Hematopoietic multipotent progenitor cell treated with erythropoietin and hydrocortisone succinate and interleukin-3 and kit ligand, for 8 days (in vitro differentiated cells): ENCODE results near the gene ATF7IP.
A peak's percentile ranks its signal among the peaks of the same experiment; 100 is the strongest.

Experiments
- DNase-seq: peaks from one replicate; pipeline ENCODE4 v3.0.0-alpha.2; 2015

ATF7IP gene

GRCh38 chr12:14416658-14417057 lies 51.2 kb downstream of the ATF7IP start:
- peak; percentile 84 for DNase-seq

GRCh38 chr12:14417715-14418114 lies 52.2 kb downstream of the ATF7IP start:
- peak; percentile 75 for DNase-seq

- DNase-seq: peak; percentile 56
Observed at GRCh38 chr12:14418451-14418890, 53.0 kb downstream of the ATF7IP start.

DNA sequence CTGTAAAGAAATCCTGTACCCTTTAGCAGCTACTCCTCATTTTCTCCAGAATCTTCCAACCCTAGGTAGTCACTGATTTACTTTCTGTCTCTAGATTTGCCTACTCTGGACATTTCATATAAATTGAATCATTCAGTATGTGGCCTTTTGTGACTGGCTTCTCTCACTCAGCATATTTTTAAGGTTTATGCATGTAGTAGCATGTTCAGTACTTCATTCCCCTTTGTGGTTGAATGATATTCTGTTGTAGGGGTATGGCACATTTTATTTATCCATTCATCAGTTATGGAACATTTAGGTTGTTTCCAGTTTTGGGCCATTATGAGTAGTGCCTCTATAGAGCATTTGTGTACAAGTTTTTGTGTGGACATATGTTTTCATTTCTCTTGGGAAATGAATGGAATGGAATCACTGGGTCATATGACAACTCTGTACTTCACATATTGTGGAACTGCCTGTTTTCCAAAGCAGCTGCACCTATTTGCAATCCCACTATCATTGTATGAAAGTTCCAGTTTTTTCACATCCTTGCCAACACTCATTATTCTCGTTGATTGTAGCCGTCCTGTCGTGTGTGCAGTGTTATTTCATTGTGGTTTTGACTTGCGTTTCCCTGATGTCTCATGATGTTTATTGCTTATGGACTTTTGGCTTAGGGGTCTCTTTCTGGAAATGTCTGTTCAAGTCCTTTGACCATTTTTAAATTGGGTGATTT lies 57.2 kb downstream of the ATF7IP start:
- DNase-seq: no peak

GRCh38 chr12:14424545-14424944 lies 59.1 kb downstream of the ATF7IP start:
- DNase-seq: no peak

GRCh38 chr12:14426792-14427191 lies 61.3 kb downstream of the ATF7IP start:
- DNase-seq: no peak

DNA sequence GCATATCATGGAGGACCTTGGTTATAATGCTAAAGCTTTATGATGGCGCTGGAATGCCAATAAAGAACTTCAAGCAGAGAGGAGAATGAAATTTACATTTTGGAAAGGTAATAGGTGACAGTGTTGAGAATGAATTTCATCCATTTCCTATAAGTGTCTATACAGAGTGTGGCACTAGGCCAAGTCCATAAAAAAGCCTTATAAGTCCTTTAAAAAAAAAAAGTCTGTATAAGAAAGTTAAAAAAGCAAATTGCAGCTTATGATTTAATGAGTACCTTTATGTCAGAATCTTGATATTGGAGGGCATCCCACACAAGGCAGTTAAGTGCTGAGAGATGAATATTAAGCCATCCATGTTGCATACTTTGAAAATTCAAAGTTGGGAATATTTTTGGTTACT lies 62.4 kb downstream of the ATF7IP start:
- DNase-seq: no peak

GRCh38 chr12:14430394-14430986 lies 65.0 kb downstream of the ATF7IP start:
- DNase-seq: no peak

GRCh38 chr12:14431975-14432374 lies 66.5 kb downstream of the ATF7IP start:
- DNase-seq: no peak

DNA sequence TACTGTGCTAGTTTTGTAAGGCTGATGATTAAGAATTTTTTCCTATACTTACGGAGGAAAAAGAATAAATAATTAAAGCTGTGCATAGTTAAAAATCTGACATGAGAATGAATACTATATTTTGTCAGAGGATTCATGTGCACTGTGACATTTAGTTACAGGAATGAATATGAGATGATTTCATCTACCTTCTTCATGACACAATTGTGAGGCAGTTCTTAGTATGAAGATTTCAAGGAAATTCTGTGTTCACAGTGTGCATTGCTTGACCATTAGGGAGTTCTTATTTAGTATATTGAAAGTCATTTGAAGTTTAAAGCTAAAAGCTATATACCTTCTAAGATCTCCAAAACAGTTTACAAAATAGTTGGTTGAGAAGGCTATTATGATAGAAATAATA lies 70.1 kb downstream of the ATF7IP start:
- DNase-seq: no peak

DNA sequence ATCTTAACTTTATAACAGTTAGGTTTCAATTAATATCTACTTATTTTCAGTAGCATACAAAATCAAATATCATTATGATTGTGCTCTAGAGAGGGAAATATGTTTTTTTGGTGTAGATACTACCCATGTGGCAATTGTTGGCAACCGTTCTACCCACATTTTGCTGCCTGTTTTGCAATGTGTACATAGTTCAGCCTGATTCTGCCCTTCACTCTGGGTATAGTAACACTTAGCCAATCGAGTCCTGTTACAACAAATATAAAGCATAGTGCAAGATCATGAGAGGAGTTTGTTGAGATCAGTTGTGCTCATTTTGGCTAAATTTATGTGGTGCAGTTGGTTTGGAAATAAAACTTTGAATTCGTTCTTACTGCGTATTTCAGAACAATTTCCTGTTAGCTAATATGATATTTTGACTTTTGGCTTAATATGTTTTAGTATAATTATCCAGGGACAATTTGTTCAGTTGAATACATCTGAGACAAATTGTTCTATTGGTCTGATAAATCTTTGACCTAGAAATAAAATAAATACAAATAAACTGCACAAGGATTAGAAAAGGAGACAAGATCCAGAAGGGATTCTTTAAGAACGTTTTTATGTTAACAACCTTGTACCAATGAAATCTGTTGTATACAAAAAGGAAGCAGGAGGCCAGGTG lies 76.9 kb downstream of the ATF7IP start:
- DNase-seq: no peak

- no peak for DNase-seq
Observed at GRCh38 chr12:14443531-14443930, 78.0 kb downstream of the ATF7IP start.

DNA sequence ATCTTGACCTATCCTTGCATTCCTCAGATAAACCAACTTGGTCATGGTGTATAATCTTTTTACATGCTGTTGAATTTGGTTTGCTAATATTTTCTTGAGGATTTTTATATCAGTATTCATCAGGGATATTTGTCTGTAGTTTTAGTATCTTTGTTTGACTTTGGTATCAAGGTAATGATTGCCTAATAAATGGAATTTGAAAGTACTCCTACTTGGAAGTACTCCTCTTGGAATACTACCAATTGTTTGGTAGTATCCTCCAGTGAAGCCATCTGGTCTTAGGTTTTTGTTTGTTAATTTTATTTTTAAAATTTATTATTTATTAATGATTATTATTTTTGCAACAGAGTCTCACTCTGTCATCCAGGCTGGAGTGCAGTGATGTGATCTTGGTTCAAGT lies 85.0 kb downstream of the ATF7IP start:
- DNase-seq: no peak

DNA sequence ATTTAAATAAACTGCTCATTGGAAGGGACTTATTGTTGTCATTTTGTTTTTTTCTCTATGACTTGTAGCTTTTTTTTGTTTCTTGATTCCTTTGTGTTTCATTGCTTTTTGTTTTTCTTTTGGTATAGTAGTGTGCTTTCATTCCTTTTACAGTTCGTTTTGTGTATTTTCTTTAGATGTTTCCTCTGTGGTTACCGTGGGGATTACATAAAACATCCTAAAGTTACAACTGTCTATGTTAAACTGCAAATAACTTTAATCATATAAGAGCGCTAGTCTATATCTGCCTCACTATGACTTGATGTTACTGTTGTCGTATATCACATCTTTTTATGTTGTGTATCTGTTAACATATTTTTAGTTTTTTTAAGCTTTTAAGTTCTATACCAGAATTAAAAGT lies 86.9 kb downstream of the ATF7IP start:
- DNase-seq: no peak

- no peak for DNase-seq
Observed at GRCh38 chr12:14452865-14453264, 87.4 kb downstream of the ATF7IP start.

- DNase-seq: peak; percentile 72
Observed at GRCh38 chr12:14454098-14454907, 88.8 kb downstream of the ATF7IP start.

GRCh38 chr12:14460212-14460841 lies 94.8 kb downstream of the ATF7IP start:
- DNase-seq: no peak

DNA sequence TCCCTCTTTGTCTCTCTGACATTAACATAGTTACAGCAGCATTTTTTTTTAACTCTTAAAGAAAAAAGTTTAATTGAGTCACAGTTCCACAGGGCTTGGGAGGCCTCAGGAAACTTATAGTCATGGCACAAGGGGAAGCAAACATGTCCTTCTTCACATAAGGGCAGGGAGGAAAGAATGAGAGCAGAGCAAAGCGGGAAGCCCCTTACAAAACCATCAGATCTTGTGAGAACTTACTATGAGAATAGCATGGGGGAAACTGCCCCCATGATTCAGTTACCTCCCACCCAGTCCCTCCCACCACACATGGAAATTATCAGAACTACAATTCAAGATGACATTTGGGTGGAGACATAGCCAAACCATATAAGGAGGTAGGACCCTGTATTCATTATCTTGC lies 106.0 kb downstream of the ATF7IP start:
- DNase-seq: no peak

DNA sequence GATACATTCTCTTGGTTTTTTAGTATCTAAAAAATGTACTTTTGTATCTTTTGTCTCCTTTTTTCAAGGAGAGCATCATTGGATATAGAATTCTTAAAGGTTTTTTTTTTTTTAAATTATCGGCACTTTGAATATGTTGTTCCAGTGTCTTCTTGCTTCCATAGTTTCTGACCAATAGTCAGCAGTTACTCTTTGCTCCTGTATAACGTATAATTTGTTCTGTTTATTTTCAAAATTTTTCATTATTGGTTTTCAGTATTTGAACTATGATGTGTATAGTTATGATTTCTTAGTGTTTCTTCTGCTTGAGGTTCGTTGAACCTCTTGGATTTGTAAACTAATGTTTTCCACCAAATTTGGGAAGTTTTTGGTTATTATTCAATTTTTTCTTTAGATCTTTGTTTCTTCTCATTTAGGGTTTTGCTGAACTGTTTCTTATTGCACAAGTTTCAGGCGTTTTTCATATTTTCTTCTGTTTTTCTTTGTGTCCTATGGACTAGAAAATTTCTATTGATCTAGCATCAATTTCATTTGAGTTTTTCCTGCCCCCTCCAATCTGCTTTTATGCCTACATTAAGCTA lies 108.3 kb downstream of the ATF7IP start:
- peak; percentile 46 for DNase-seq

GRCh38 chr12:14479004-14479403 lies 113.5 kb downstream of the ATF7IP start:
- DNase-seq: no peak

GRCh38 chr12:14481201-14481600 lies 115.7 kb downstream of the ATF7IP start:
- DNase-seq: no peak

- no peak for DNase-seq
Observed at GRCh38 chr12:14482361-14482760, 116.9 kb downstream of the ATF7IP start.

- no peak for DNase-seq
Observed at GRCh38 chr12:14482886-14483285, 117.4 kb downstream of the ATF7IP start.
